Neural progenitor cell (in vitro differentiated cells): ENCODE data around the gene PIK3R6. TPM values are rescaled to one million over a fixed set of nuclear protein-coding genes. Genes with fewer than 3 reads are reported as not detected.

ENCODE experiments used
- DNase-seq: peaks from one replicate; pipeline ENCODE4 v3.0.0-alpha.2; 2016; ENCODE audit warnings: low spot score
- H2AFZ ChIP-seq: fragments of 200-600 bp; sonication (generic); replicated peaks from 2 replicates; pipeline ENCODE4 v1.6.1; 2016; ENCODE audit warnings: antibody characterized with exemption
- H3F3A ChIP-seq: fragments of 200-600 bp; sonication (generic); 2 replicates; pipeline ENCODE4 v1.6.1; 2016; ENCODE audit warnings: antibody characterized with exemption, low read depth
- H3K27ac ChIP-seq: fragments of 200-600 bp; sonication (generic); 2 replicates; pipeline ENCODE4 v1.5.1; 2016; ENCODE audit warnings: mild to moderate bottlenecking
- H3K27me3 ChIP-seq: fragments of 200-600 bp; sonication (generic); 2 replicates; pipeline ENCODE4 v1.6.1; 2016; ENCODE audit warnings: mild to moderate bottlenecking, moderate library complexity
- H3K36me3 ChIP-seq: fragments of 200-600 bp; sonication (generic); 2 replicates; pipeline ENCODE4 v1.5.1; 2016
- H3K4me1 ChIP-seq: fragments of 200-600 bp; sonication (generic); 2 replicates; pipeline ENCODE4 v1.6.1; 2016; ENCODE audit warnings: mixed run types
- H3K4me2 ChIP-seq: fragments of 200-600 bp; sonication (generic); 2 replicates; pipeline ENCODE4 v1.6.1; 2016
- H3K4me3 ChIP-seq: fragments of 200-600 bp; sonication (generic); 2 replicates; pipeline ENCODE4 v1.5.1; 2016
- H3K79me2 ChIP-seq: fragments of 200-600 bp; sonication (generic); 2 replicates; pipeline ENCODE4 v1.6.1; 2016; ENCODE audit warnings: low read depth
- H3K9ac ChIP-seq: fragments of 200-600 bp; sonication (generic); 2 replicates; pipeline ENCODE4 v1.6.1; 2016
- H3K9me3 ChIP-seq: fragments of 200-600 bp; sonication (generic); 2 replicates; pipeline ENCODE4 v1.5.1; 2016; ENCODE audit warnings: low read depth
- H4K20me1 ChIP-seq: fragments of 200-600 bp; sonication (generic); 2 replicates; pipeline ENCODE4 v1.6.1; 2016; ENCODE audit warnings: low read depth
- H3K27ac Mint-ChIP-seq: 3 replicates; pipeline ENCODE4 v1.8.0; 2021; ENCODE audit warnings: mixed read lengths
- H3K27me3 Mint-ChIP-seq: 2 replicates; pipeline ENCODE4 v1.8.0; 2022; ENCODE audit warnings: low read depth, mild to moderate bottlenecking, inconsistent platforms, moderate library complexity, mixed read lengths; ENCODE audit not compliant: insufficient read depth
- H3K36me3 Mint-ChIP-seq: 3 replicates; pipeline ENCODE4 v1.8.0; 2021; ENCODE audit warnings: mixed read lengths
- H3K4me1 Mint-ChIP-seq: 3 replicates; pipeline ENCODE4 v1.8.0; 2021; ENCODE audit warnings: mixed read lengths
- H3K4me3 Mint-ChIP-seq: 3 replicates; pipeline ENCODE4 v1.8.0; 2021; ENCODE audit warnings: mild to moderate bottlenecking, moderate library complexity, mixed read lengths
- H3K9me3 Mint-ChIP-seq: 3 replicates; pipeline ENCODE4 v1.8.0; 2020; ENCODE audit warnings: mixed read lengths
- EZH2 ChIP-seq: fragments of 200-600 bp; sonication (generic); IDR thresholded peaks from 2 replicates; pipeline ENCODE4 v1.6.1; 2017; ENCODE audit warnings: antibody characterized with exemption, mild to moderate bottlenecking, moderate library complexity
- EZH2phosphoT487 ChIP-seq: fragments of 200-600 bp; sonication (generic); IDR thresholded peaks from 2 replicates; pipeline ENCODE4 v1.6.1; 2017; ENCODE audit warnings: antibody characterized with exemption
- total RNA-seq: library from RNA; depleted of rRNA; stranded (reverse); fragments of >200 nt; gene quantifications from 2 replicates; pipeline ENCODE4 v1.2.3, GENCODE V29; 2015; ENCODE audit warnings: low replicate concordance
- TF ChIP-seq, protein P1 (sequence below): fragments of 200-600 bp; sonication (generic); IDR thresholded peaks from 2 replicates; pipeline ENCODE4 v1.5.1; 2017; ENCODE audit warnings: antibody characterized with exemption, mild to moderate bottlenecking

The PIK3R6 gene
- total RNA-seq, 1 donor from 2014 or later = not detected

DNA sequence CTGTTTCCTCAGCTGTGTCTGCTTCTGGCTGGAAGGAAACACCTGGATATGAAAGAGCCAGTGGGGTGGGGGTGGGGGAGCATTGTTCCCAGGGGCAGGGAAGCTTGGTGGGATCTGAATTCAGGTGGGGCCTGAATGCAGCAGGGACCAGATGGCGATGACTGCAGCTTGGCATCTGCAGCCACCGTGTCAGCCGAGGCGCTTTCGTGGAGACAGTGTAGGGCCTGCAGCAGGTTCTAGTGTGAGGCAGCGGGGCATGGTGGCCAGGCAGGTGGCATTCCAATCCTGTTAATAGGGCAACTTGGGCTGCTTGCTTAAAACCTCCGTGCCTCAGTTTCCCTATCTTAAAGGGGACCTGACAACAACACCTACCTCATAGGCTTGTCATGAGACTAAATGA lies 1.7 kb downstream of the PIK3R6 start:
- H3K27ac Mint-ChIP-seq = no peak overlapping the region
- H2AFZ ChIP-seq = no peak overlapping the region
- no peaks in the 10 kb centered on the region for H3K79me2 ChIP-seq
- no peak overlapping the region for H3K4me3 Mint-ChIP-seq
- H3K4me1 ChIP-seq = no peaks in the 10 kb centered on the region
- DNase-seq = no peak
- H3K27ac ChIP-seq = no peak overlapping the region
- H3K27me3 Mint-ChIP-seq = peaks cover 11% of the 10 kb centered on the region
- no peaks in the 10 kb centered on the region for H3K4me1 Mint-ChIP-seq
- TF ChIP-seq EZH2phosphoT487 (no peak), EZH2 (no peak)
- TF ChIP-seq, protein P1, sequence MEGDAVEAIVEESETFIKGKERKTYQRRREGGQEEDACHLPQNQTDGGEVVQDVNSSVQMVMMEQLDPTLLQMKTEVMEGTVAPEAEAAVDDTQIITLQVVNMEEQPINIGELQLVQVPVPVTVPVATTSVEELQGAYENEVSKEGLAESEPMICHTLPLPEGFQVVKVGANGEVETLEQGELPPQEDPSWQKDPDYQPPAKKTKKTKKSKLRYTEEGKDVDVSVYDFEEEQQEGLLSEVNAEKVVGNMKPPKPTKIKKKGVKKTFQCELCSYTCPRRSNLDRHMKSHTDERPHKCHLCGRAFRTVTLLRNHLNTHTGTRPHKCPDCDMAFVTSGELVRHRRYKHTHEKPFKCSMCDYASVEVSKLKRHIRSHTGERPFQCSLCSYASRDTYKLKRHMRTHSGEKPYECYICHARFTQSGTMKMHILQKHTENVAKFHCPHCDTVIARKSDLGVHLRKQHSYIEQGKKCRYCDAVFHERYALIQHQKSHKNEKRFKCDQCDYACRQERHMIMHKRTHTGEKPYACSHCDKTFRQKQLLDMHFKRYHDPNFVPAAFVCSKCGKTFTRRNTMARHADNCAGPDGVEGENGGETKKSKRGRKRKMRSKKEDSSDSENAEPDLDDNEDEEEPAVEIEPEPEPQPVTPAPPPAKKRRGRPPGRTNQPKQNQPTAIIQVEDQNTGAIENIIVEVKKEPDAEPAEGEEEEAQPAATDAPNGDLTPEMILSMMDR = no peak
- no peaks in the 10 kb centered on the region for H3K36me3 ChIP-seq
- no peaks in the 10 kb centered on the region for H3K9me3 Mint-ChIP-seq
- H3F3A ChIP-seq = no peaks in the 10 kb centered on the region
- H3K36me3 Mint-ChIP-seq = no peaks in the 10 kb centered on the region
- no peak overlapping the region for H3K4me3 ChIP-seq
- no peak overlapping the region for H3K9ac ChIP-seq
- H4K20me1 ChIP-seq = no peaks in the 10 kb centered on the region
- H3K4me2 ChIP-seq = no peak overlapping the region
- no peaks in the 10 kb centered on the region for H3K9me3 ChIP-seq
- no peaks in the 10 kb centered on the region for H3K27me3 ChIP-seq

DNA sequence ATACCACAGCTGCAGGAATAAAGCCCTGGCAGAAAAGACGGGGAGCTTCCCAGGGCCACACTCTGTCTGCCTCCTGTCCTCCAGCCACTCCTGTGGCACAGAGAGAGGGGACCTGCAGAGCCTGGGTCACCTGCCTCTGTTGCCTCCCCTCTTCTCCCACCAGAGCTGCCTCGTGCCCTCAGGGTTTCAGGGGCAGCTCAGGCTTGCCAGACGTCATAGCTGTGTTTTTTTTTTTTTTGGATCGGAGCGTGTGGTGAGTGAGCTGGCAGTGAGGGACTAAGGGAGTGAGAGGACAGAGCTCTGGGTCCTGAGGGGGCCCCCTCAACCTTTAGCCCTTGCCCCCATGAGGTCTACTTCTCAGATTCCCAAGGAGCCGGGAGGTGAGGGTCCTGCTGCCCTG lies 2.1 kb downstream of the PIK3R6 start:
- no peak for DNase-seq
- H3K27ac Mint-ChIP-seq = no peak overlapping the region
- TF ChIP-seq, protein P1 = no peak
- TF ChIP-seq EZH2phosphoT487 = no peak

DNA sequence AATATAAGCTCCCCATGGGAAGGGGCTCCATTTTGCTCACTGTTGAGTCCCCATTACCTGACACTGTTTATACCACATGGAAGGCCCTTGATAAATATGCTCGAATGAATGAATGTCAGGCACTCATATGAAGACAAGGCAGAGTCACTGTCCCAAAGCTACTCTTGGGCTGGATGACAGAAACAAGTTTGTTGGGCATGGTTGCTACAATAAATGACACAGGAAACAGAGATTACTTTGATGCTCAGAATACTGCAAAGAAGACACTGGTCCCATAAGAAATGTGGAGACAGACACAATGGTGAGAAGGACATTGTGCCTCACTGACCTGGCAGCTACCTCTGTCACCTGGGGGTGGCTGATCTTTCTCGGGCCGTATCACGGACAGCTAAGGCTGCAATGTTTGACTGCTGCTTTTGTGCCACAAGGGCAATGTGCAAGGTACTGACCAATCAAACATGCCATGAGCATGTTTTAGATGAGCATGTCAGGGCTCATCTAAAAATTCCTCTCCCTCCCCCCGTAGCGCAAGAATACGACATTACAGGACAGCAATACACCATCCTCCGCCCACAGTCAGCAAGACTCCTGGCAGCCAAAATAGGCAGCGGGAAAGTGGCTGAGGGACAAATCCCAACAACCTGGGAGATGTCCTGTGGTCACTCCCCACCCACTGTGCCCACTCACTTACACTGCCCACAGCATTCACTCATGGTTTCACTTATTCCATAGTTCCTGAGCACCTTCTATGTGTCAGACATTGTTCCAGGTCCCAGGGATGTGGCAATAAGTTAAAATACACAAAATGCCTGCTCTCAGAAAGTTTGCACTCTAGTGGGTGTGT lies 5.0 kb downstream of the PIK3R6 start:
- no peaks in the 10 kb centered on the region for H3K36me3 Mint-ChIP-seq
- H3K9me3 Mint-ChIP-seq = no peaks in the 10 kb centered on the region
- Histone ChIP-seq H3K4me3 (no peak overlapping the region), H3K27ac (no peak overlapping the region), H3F3A (peaks cover 7% of the 10 kb centered on the region), H3K36me3 (no peaks in the 10 kb centered on the region), H3K4me1 (peaks cover 18% of the 10 kb centered on the region), H3K4me2 (no peak overlapping the region), H3K9ac (no peak overlapping the region), H3K9me3 (no peaks in the 10 kb centered on the region), H2AFZ (no peak overlapping the region), H4K20me1 (no peaks in the 10 kb centered on the region), H3K27me3 (no peaks in the 10 kb centered on the region), H3K79me2 (no peaks in the 10 kb centered on the region)
- H3K27ac Mint-ChIP-seq = no peak overlapping the region
- peaks cover 11% of the 10 kb centered on the region for H3K27me3 Mint-ChIP-seq
- TF ChIP-seq EZH2 (no peak), EZH2phosphoT487 (no peak)
- TF ChIP-seq, protein P1 = no peak
- no peak overlapping the region for H3K4me3 Mint-ChIP-seq
- no peak for DNase-seq
- H3K4me1 Mint-ChIP-seq = peaks cover 18% of the 10 kb centered on the region

More for the DNA sequence above, 2.1 kb downstream of the PIK3R6 start:
- Histone ChIP-seq H3F3A (no peaks in the 10 kb centered on the region), H4K20me1 (no peaks in the 10 kb centered on the region), H3K4me2 (no peak overlapping the region), H3K79me2 (no peaks in the 10 kb centered on the region), H3K36me3 (no peaks in the 10 kb centered on the region), H3K9me3 (no peaks in the 10 kb centered on the region), H3K27ac (no peak overlapping the region), H3K4me3 (no peak overlapping the region), H3K27me3 (no peaks in the 10 kb centered on the region), H3K9ac (no peak overlapping the region), H3K4me1 (no peaks in the 10 kb centered on the region), H2AFZ (no peak overlapping the region)
- H3K36me3 Mint-ChIP-seq = no peaks in the 10 kb centered on the region
- peaks cover 11% of the 10 kb centered on the region for H3K27me3 Mint-ChIP-seq
- H3K4me1 Mint-ChIP-seq = no peaks in the 10 kb centered on the region
- H3K4me3 Mint-ChIP-seq = no peak overlapping the region
- H3K9me3 Mint-ChIP-seq = no peaks in the 10 kb centered on the region
